ENCODE measurements around the gene SLC24A3.

DNA sequence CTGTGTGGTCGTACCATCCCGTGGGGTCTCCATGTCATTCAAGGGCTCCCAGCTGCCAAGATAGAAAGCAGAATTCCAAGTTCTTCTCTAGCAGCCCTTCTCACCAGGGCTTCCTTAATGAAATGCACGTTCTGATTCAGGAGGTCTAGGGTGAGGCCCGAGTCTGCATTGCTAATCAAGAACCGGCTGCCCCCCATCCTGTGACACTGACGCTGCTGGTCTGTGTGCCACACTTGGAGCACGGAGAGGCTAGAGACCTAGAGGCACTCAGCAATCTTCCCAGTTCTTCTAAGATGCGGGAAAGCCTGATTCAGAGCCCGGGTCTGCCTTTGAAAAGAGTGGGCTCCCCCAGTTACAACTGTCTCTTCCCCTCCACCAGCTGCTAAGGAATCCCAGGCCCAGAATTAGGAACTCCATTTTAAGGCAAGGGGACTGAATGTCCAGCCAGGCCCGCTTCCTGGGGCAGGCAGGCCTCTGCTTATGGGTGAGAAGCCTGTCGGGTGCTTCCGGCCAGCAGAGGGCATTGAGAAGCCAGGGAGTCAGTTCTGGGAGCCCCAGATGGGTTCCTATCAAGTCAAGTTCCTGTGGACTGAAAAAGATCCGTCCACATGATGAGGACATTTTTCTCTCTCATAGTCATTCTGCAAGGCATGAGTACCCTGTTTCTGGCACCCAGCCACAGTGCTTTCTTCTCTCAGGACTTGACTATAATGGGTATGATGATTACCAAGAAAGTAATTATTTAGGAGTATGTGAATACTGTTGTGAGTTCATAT, 475.8 kb downstream of the SLC24A3 start:
- TF ChIP-seq, protein P1, sequence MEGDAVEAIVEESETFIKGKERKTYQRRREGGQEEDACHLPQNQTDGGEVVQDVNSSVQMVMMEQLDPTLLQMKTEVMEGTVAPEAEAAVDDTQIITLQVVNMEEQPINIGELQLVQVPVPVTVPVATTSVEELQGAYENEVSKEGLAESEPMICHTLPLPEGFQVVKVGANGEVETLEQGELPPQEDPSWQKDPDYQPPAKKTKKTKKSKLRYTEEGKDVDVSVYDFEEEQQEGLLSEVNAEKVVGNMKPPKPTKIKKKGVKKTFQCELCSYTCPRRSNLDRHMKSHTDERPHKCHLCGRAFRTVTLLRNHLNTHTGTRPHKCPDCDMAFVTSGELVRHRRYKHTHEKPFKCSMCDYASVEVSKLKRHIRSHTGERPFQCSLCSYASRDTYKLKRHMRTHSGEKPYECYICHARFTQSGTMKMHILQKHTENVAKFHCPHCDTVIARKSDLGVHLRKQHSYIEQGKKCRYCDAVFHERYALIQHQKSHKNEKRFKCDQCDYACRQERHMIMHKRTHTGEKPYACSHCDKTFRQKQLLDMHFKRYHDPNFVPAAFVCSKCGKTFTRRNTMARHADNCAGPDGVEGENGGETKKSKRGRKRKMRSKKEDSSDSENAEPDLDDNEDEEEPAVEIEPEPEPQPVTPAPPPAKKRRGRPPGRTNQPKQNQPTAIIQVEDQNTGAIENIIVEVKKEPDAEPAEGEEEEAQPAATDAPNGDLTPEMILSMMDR (IDR thresholded peaks at IDR 0.05) = peak; percentile 29 to 46
- TF ChIP-seq POLR2A (IDR thresholded peaks at IDR 0.05) (no peak), POLR2AphosphoS5 (IDR thresholded peaks at IDR 0.05) (no peak)

Measured in suprapubic skin (tissue), 4 donors.